ENCODE measurements around the gene MSX1.

The MSX1 gene

GRCh38 chr4:4870576-4871241 lies 11.2 kb downstream of the MSX1 start:
- DNase-seq = no peak
- Histone ChIP-seq H3K4me1 (no peaks in the 10 kb centered on the region; the same call in 1 of the 2 replicates), H3K4me3 (ENCODE audit: low read depth, low read length) (no peak overlapping the region), H3K27me3 (peaks cover 97% of the 10 kb centered on the region), H3K36me3 (no peaks in the 10 kb centered on the region), H3K9me3 (no peaks in the 10 kb centered on the region)
- TF ChIP-seq, protein P1, sequence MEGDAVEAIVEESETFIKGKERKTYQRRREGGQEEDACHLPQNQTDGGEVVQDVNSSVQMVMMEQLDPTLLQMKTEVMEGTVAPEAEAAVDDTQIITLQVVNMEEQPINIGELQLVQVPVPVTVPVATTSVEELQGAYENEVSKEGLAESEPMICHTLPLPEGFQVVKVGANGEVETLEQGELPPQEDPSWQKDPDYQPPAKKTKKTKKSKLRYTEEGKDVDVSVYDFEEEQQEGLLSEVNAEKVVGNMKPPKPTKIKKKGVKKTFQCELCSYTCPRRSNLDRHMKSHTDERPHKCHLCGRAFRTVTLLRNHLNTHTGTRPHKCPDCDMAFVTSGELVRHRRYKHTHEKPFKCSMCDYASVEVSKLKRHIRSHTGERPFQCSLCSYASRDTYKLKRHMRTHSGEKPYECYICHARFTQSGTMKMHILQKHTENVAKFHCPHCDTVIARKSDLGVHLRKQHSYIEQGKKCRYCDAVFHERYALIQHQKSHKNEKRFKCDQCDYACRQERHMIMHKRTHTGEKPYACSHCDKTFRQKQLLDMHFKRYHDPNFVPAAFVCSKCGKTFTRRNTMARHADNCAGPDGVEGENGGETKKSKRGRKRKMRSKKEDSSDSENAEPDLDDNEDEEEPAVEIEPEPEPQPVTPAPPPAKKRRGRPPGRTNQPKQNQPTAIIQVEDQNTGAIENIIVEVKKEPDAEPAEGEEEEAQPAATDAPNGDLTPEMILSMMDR (IDR thresholded peaks at IDR 0.05; ENCODE audit: low read depth, low read length) = no peak

GRCh38 chr4:4871242-4871572 lies 11.7 kb downstream of the MSX1 start:
- Histone ChIP-seq H3K4me1 (no peaks in the 10 kb centered on the region; the same call in 1 of the 2 replicates), H3K9me3 (no peaks in the 10 kb centered on the region), H3K36me3 (no peaks in the 10 kb centered on the region), H3K4me3 (ENCODE audit: low read depth, low read length) (no peak overlapping the region), H3K27me3 (peaks cover 92% of the 10 kb centered on the region)
- no peak for DNase-seq
- TF ChIP-seq, protein P1 (IDR thresholded peaks at IDR 0.05; ENCODE audit: low read depth, low read length) = no peak

DNA sequence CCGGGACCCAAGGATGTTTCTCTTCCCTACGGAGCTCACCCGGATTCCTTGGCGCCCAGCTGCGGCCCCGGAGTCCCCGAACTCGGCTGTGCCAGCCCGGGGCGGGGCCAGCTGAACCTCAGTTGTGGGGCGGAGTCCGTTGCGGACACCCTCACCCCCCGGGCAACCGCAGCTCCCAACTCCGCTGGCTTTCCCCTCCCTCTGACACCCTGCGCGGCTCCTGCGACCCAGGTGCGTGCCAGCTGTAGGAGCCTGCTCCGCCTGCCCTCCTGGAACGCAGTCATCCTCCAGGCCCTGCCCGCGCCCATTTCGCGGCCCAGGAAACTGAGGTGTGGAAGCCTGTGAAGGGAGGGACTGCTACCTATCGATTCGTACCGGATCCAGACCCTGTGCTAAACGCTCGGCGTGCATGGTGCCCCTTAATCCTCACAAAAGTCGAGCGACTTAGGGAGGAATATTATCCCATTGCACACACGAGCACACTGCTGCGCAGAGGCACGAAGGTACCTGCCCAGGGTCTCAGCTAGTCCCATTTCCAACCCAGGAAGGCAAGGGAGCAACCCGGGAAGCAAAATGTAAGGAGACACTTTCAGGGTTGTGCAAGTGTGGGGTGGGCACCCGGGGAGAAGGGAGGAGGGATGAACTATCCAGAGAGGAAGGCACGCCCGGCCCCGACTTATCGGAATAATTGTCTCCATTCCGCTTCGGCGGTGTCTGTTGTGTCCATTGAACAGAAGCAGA lies 12.3 kb downstream of the MSX1 start:
- no peak for DNase-seq
- H3K36me3 ChIP-seq = no peaks in the 10 kb centered on the region
- H3K4me1 ChIP-seq = no peaks in the 10 kb centered on the region; the same call in 1 of the 2 replicates
- no peaks in the 10 kb centered on the region for H3K9me3 ChIP-seq
- TF ChIP-seq, protein P1 (IDR thresholded peaks at IDR 0.05; ENCODE audit: low read depth, low read length) = no peak
- H3K27me3 ChIP-seq = peaks cover 86% of the 10 kb centered on the region
- no peak overlapping the region for H3K4me3 ChIP-seq (ENCODE audit: low read depth, low read length)

DNA sequence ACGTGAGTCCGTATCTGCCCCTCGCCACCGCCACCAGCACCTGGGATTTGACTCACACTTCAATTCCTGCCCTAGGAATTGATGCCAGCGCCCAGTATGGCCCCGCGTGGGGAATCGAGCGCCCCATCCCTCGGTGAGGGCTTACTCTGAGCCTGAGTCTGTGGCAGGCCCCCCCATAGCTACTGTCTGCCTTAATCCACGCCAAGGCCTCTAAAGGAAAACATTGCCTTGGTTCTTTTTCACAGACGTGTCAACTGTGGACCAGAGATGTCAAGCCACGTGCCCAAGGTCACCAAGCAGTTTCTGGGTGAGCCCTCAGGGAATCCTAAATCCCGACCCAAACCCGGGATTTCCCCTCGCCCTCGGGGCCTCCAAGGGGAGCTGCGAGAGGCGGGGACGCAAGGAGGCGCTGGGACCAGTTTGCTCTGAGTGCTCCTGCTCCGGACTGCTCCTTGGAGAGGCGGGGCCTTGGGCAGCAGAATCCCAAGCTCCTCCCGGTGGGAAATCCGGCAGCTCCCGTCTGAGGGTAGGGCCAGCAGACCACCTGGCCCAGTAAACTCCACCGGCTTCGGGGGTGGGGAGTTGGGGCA lies 12.9 kb downstream of the MSX1 start:
- Histone ChIP-seq H3K27me3 (peaks cover 80% of the 10 kb centered on the region), H3K9me3 (no peaks in the 10 kb centered on the region), H3K4me1 (no peaks in the 10 kb centered on the region; the same call in 1 of the 2 replicates), H3K4me3 (ENCODE audit: low read depth, low read length) (no peak overlapping the region), H3K36me3 (no peaks in the 10 kb centered on the region)
- no peak for DNase-seq
- TF ChIP-seq, protein P1 (IDR thresholded peaks at IDR 0.05; ENCODE audit: low read depth, low read length) = no peak

- Histone ChIP-seq H3K4me1 (no peaks in the 10 kb centered on the region; the same call in 1 of the 2 replicates), H3K36me3 (no peaks in the 10 kb centered on the region), H3K27me3 (peaks cover 72% of the 10 kb centered on the region), H3K9me3 (no peaks in the 10 kb centered on the region), H3K4me3 (ENCODE audit: low read depth, low read length) (no peak overlapping the region)
- TF ChIP-seq, protein P1 (IDR thresholded peaks at IDR 0.05; ENCODE audit: low read depth, low read length) = no peak
- no peak for DNase-seq
These were observed 13.7 kb downstream of the MSX1 start for GRCh38 chr4:4873203-4873602.

- Histone ChIP-seq H3K4me1 (no peaks in the 10 kb centered on the region; the same call in 1 of the 2 replicates), H3K36me3 (no peaks in the 10 kb centered on the region), H3K27me3 (peaks cover 61% of the 10 kb centered on the region), H3K9me3 (no peaks in the 10 kb centered on the region), H3K4me3 (ENCODE audit: low read depth, low read length) (no peak overlapping the region)
- TF ChIP-seq, protein P1 (IDR thresholded peaks at IDR 0.05; ENCODE audit: low read depth, low read length) = no peak
- no peak for DNase-seq
These were observed 14.8 kb downstream of the MSX1 start for GRCh38 chr4:4874254-4874653.
